Cardiac muscle cell (in vitro differentiated cells and primary cell): Measurements from ENCODE around the gene MYO3B. TPM values are rescaled to one million over a fixed set of nuclear protein-coding genes. Genes with fewer than 3 reads are reported as not detected.
A peak's percentile ranks its signal among the peaks of the same experiment; 100 is the strongest.
"Not testable (repeated sequence)": the region's sequence is repeated elsewhere in the genome, so short reads cannot be mapped to it uniquely, and the experiment has no call there.

ENCODE experiments used
- DNase-seq, 2 donors: peaks; one replicate each; pipeline versions ENCODE4 v3.0.0 to v3.0.0-alpha.2; 2010 to 2017; ENCODE audit warnings: low read depth in 1 of 2, low spot score in 1 of 2
- H3K27ac ChIP-seq: fragments of 200-600 bp; sonication (generic); 2 replicates; pipeline ENCODE4 v1.5.1; 2016
- H3K27me3 ChIP-seq: fragments of 200-600 bp; sonication (generic); 2 replicates; pipeline ENCODE4 v1.6.0; 2016; ENCODE audit warnings: control low read depth
- H3K36me3 ChIP-seq: fragments of 200-600 bp; sonication (generic); 2 replicates; pipeline ENCODE4 v1.5.1; 2016; ENCODE audit warnings: control low read depth
- H3K4me1 ChIP-seq: fragments of 200-600 bp; sonication (generic); 2 replicates; pipeline ENCODE4 v1.8.1; 2017; ENCODE audit warnings: low read depth, mild to moderate bottlenecking, mixed run types
- H3K4me3 ChIP-seq: fragments of 200-600 bp; sonication (generic); 2 replicates; pipeline ENCODE4 v1.5.1; 2016; ENCODE audit warnings: mild to moderate bottlenecking
- H3K9me3 ChIP-seq: fragments of 200-600 bp; sonication (generic); 2 replicates; pipeline ENCODE4 v1.5.1; 2017; ENCODE audit warnings: low read depth, mild to moderate bottlenecking, control low read depth
- polyA plus RNA-seq: library from polyadenylated mRNA; unstranded; fragments of >200 nt; fragmentation: Nextera tagmentation; extraction: Ambion mirVana; gene quantifications from 2 replicates; pipeline ENCODE4 v1.2.1, GENCODE V29; 2016
- total RNA-seq: library from RNA; depleted of rRNA; stranded (reverse); fragments of >200 nt; gene quantifications from 2 replicates; pipeline ENCODE4 v1.2.3, GENCODE V29; 2016
- TF ChIP-seq, protein P1 (sequence below): IDR thresholded peaks from 2 replicates; pipeline ENCODE4 v1.5.1; 2012; ENCODE audit warnings: low read depth, mild to moderate bottlenecking, low read length

Gene MYO3B
- total and polyA plus RNA-seq, 2 experiments from 2014 or later: not detected

DNA sequence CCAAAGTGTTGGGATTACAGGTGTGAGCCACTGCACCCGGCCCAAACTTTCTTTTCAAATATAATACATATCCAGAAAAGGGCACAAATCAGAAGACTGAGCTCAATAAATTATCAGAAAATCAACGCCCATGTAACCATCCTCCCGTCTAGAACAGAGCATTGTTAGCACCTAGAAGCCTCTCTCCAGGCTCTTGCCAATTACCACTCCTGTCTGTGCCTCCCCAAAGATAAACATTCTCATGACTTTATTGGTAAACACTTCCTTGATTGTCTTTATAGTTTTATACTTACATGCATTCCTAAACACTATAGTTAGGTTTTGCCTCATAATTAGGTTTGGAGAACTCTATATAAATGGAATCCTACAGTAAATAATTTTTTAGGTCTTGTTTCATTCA lies 478.7 kb downstream of the MYO3B start:
- Histone ChIP-seq H3K36me3 (no peaks in the 10 kb centered on the region), H3K9me3 (no peaks in the 10 kb centered on the region), H3K27ac (no peak overlapping the region), H3K4me1 (no peaks in the 10 kb centered on the region), H3K27me3 (no peaks in the 10 kb centered on the region), H3K4me3 (no peak overlapping the region)
- DNase-seq: no peak
- TF ChIP-seq, protein P1, sequence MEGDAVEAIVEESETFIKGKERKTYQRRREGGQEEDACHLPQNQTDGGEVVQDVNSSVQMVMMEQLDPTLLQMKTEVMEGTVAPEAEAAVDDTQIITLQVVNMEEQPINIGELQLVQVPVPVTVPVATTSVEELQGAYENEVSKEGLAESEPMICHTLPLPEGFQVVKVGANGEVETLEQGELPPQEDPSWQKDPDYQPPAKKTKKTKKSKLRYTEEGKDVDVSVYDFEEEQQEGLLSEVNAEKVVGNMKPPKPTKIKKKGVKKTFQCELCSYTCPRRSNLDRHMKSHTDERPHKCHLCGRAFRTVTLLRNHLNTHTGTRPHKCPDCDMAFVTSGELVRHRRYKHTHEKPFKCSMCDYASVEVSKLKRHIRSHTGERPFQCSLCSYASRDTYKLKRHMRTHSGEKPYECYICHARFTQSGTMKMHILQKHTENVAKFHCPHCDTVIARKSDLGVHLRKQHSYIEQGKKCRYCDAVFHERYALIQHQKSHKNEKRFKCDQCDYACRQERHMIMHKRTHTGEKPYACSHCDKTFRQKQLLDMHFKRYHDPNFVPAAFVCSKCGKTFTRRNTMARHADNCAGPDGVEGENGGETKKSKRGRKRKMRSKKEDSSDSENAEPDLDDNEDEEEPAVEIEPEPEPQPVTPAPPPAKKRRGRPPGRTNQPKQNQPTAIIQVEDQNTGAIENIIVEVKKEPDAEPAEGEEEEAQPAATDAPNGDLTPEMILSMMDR: no peak

- H3K27me3 ChIP-seq: no peaks in the 10 kb centered on the region
- H3K4me1 ChIP-seq: no peaks in the 10 kb centered on the region
- TF ChIP-seq, protein P1: no peak
- DNase-seq: peak in 1 of 2 donors; percentile 19
- H3K36me3 ChIP-seq: no peaks in the 10 kb centered on the region
- H3K4me3 ChIP-seq: no peak overlapping the region
- H3K27ac ChIP-seq: no peak overlapping the region
- no peaks in the 10 kb centered on the region for H3K9me3 ChIP-seq
Measured at GRCh38 chr2:170660409-170660808, 482.5 kb downstream of the MYO3B start.

DNA sequence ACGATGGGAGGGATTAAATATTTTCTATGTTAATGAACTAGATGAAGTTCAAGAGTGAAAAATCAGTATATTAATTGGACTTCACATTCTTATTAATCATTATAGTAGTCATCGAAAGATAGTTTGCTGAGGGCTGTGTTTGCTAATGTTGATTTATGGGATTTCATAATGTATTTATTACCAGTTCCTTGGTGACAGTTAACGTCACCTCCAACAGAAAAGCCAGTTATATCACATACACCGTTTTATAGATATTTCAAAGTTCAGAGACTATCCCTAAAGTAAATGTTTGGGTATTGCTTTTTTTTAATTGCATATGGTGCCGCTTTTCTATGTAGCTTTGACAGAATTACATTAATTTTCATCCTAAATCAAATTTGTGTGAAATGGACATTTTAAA lies 487.8 kb downstream of the MYO3B start:
- no peak overlapping the region for H3K4me3 ChIP-seq
- no peaks in the 10 kb centered on the region for H3K27me3 ChIP-seq
- no peaks in the 10 kb centered on the region for H3K36me3 ChIP-seq
- DNase-seq: no peak
- H3K4me1 ChIP-seq: no peaks in the 10 kb centered on the region
- H3K27ac ChIP-seq: no peak overlapping the region
- TF ChIP-seq, protein P1: no peak
- no peaks in the 10 kb centered on the region for H3K9me3 ChIP-seq

DNA sequence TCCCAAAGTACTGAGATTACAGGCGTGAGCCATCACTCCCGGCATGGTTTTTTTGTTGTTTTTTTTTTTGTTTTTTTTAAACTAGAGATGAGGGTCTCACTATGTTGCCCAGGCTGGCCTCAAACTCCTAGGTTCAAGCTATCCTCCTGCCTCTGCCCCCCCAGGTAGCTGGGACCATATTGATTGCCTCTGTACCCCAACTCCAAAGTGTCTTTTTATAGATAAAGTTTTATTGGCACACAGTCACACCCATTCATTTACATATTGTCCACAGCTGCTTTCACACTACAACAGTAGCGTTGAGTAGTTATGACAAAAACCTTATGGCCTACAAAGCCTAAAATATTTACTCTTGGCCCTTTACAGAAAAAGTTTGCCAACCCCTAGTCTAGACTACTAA lies 492.0 kb downstream of the MYO3B start:
- Histone ChIP-seq H3K9me3 (no peaks in the 10 kb centered on the region), H3K27ac (no peak overlapping the region), H3K36me3 (no peaks in the 10 kb centered on the region), H3K4me1 (no peaks in the 10 kb centered on the region), H3K4me3 (no peak overlapping the region), H3K27me3 (no peaks in the 10 kb centered on the region)
- TF ChIP-seq, protein P1: no peak
- no peak for DNase-seq

GRCh38 chr2:170670651-170671050 lies 492.7 kb downstream of the MYO3B start:
- Histone ChIP-seq H3K4me1 (no peaks in the 10 kb centered on the region), H3K27ac (no peak overlapping the region), H3K9me3 (no peaks in the 10 kb centered on the region), H3K36me3 (no peaks in the 10 kb centered on the region), H3K27me3 (no peaks in the 10 kb centered on the region), H3K4me3 (no peak overlapping the region)
- TF ChIP-seq, protein P1: no peak
- no peak for DNase-seq

GRCh38 chr2:170671079-170671478 lies 493.1 kb downstream of the MYO3B start:
- Histone ChIP-seq H3K36me3 (no peaks in the 10 kb centered on the region), H3K27ac (no peak overlapping the region), H3K9me3 (no peaks in the 10 kb centered on the region), H3K27me3 (no peaks in the 10 kb centered on the region), H3K4me1 (no peaks in the 10 kb centered on the region), H3K4me3 (no peak overlapping the region)
- TF ChIP-seq, protein P1: no peak
- DNase-seq: no peak

DNA sequence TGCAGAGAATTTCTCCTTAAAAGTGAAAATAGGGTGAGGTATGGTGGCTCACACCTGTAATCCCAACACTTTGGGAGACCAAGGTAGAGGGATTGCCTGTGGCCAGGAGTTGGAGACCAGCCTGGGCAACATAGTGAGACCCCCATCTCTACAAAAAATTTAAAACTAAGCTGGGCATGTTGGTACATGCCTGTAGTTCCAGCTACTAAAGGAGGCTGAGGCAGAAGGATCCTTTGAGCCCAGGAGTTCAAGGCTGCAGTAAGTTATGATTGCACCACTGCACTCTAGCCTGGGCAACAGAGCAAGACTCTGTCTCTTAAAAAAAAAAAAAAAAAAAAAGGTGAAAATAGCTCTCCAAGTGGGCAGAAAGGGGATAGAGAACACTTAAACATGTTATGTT lies 496.3 kb downstream of the MYO3B start:
- H3K27me3 ChIP-seq, H3K4me1 ChIP-seq, H3K9me3 ChIP-seq, H3K4me3 ChIP-seq, H3K27ac ChIP-seq, H3K36me3 ChIP-seq, DNase-seq: not testable (repeated sequence)
